HG03457 (cell line): ENCODE measurements around the gene C10orf67.
"Not testable (repeated sequence)": the region's sequence is repeated elsewhere in the genome, so short reads cannot be mapped to it uniquely, and the experiment has no call there.

Experiments used
- ATAC-seq: cut with Tn5 transposase; IDR thresholded peaks from one replicate; pipeline ENCODE4 v1.9.1; 2021; ENCODE audit warnings: moderate number of reproducible peaks; ENCODE audit not compliant: unreplicated experiment

The C10orf67 gene

GRCh38 chr10:23280419-23281043, 64.1 kb downstream of the C10orf67 start:
- no peak for ATAC-seq

- ATAC-seq = no peak
These were observed 69.2 kb downstream of the C10orf67 start for GRCh38 chr10:23275355-23275754.

- ATAC-seq = not testable (repeated sequence)
These were observed 70.4 kb downstream of the C10orf67 start for GRCh38 chr10:23274179-23274578.

- no peak for ATAC-seq
These were observed 74.1 kb downstream of the C10orf67 start for GRCh38 chr10:23270531-23270930.

- no peak for ATAC-seq
These were observed 81.0 kb downstream of the C10orf67 start for GRCh38 chr10:23263441-23264164.

- no peak for ATAC-seq
These were observed 81.7 kb downstream of the C10orf67 start for GRCh38 chr10:23262928-23263327.

GRCh38 chr10:23258516-23258915, 86.1 kb downstream of the C10orf67 start:
- ATAC-seq = no peak

GRCh38 chr10:23253780-23254179, 90.8 kb downstream of the C10orf67 start:
- ATAC-seq = no peak

- not testable (repeated sequence) for ATAC-seq
These were observed 91.7 kb downstream of the C10orf67 start for GRCh38 chr10:23252859-23253258.

GRCh38 chr10:23241779-23242178, 102.8 kb downstream of the C10orf67 start:
- not testable (repeated sequence) for ATAC-seq

GRCh38 chr10:23238015-23238414, 106.6 kb downstream of the C10orf67 start:
- ATAC-seq = no peak

- ATAC-seq = no peak
These were observed 114.0 kb downstream of the C10orf67 start for GRCh38 chr10:23230582-23230981.

- ATAC-seq = no peak
These were observed 127.1 kb downstream of the C10orf67 start for GRCh38 chr10:23217471-23217870.

- ATAC-seq = no peak
These were observed 138.5 kb downstream of the C10orf67 start for GRCh38 chr10:23205972-23206642.

GRCh38 chr10:23204773-23205172, 139.8 kb downstream of the C10orf67 start:
- ATAC-seq = no peak

GRCh38 chr10:23203369-23204325, 140.9 kb downstream of the C10orf67 start:
- no peak for ATAC-seq

GRCh38 chr10:23202779-23203178, 141.8 kb downstream of the C10orf67 start:
- no peak for ATAC-seq

- ATAC-seq = no peak
These were observed 142.8 kb downstream of the C10orf67 start for GRCh38 chr10:23201837-23202236.

- ATAC-seq = no peak
These were observed 143.5 kb downstream of the C10orf67 start for GRCh38 chr10:23200997-23201652.

GRCh38 chr10:23200586-23200985, 144.0 kb downstream of the C10orf67 start:
- no peak for ATAC-seq
